Keratinocyte (primary cell): ENCODE measurements around the gene C16orf90.

ENCODE experiments used
- EZH2 ChIP-seq: IDR thresholded peaks from one replicate; pipeline ENCODE4 v1.6.1; 2012; ENCODE audit warnings: inconsistent platforms, mild to moderate bottlenecking, low read length, moderate library complexity
- TF ChIP-seq, protein P1 (sequence below), 3 experiments: IDR thresholded peaks in 1 of 3; conservative IDR thresholded peaks in 1 of 3; optimal IDR thresholded peaks in 1 of 3; 2 replicates in 2 of 3; 3 replicates in 1 of 3; pipeline versions ENCODE3 to v1.5.1; 2011; ENCODE audit warnings: low read length in 3 of 3, mild to moderate bottlenecking in 3 of 3, moderate library complexity in 2 of 3, control low read depth in 1 of 3, inconsistent platforms in 1 of 3; ENCODE audit not compliant: insufficient read depth in 2 of 3; ENCODE audit errors: extremely low read depth in 1 of 3

DNA sequence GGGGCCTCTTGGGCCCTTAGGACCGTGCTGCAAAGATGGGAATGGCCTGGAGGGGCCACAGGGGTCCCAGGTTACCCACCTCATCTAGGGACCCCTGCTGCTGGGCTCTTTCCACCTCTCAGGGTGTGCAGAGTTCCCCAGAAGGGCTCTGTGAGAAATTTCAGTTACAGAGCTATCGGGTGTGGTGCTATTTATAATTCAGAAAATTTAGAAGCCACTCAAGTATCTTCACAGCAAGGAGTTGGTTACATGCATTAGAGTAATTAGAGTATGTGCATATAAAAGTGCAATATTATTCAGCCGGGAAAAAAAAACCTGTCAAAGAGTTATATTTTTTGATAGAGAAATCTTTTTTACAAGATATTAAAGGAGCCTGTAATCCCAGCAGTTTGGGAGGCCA lies 18.9 kb downstream of the C16orf90 start:
- TF ChIP-seq, protein P1, sequence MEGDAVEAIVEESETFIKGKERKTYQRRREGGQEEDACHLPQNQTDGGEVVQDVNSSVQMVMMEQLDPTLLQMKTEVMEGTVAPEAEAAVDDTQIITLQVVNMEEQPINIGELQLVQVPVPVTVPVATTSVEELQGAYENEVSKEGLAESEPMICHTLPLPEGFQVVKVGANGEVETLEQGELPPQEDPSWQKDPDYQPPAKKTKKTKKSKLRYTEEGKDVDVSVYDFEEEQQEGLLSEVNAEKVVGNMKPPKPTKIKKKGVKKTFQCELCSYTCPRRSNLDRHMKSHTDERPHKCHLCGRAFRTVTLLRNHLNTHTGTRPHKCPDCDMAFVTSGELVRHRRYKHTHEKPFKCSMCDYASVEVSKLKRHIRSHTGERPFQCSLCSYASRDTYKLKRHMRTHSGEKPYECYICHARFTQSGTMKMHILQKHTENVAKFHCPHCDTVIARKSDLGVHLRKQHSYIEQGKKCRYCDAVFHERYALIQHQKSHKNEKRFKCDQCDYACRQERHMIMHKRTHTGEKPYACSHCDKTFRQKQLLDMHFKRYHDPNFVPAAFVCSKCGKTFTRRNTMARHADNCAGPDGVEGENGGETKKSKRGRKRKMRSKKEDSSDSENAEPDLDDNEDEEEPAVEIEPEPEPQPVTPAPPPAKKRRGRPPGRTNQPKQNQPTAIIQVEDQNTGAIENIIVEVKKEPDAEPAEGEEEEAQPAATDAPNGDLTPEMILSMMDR (optimal IDR thresholded peaks at IDR 0.05 in 1 of 3, IDR thresholded peaks at IDR 0.05 in 1 of 3, conservative IDR thresholded peaks at IDR 0.05 in 1 of 3; ENCODE audit: extremely low read depth in 1 of 3, insufficient read depth in 2 of 3, low read length in 3 of 3): no peak
- TF ChIP-seq EZH2: no peak
